NCI-H748 (cell line): Measurements from ENCODE around the gene HOXD8.
A peak's percentile ranks its signal among the peaks of the same experiment; 100 is the strongest.

Source experiments
- DNase-seq: peaks from one replicate; lab custom pipeline; 2025; ENCODE audit not compliant: unreplicated experiment; lab: John Stamatoyannopoulos, UW

HOXD8 gene

GRCh38 chr2:176128172-176128981 is 1.1 kb upstream of the HOXD8 start:
- peak; percentile 82 for DNase-seq

DNA sequence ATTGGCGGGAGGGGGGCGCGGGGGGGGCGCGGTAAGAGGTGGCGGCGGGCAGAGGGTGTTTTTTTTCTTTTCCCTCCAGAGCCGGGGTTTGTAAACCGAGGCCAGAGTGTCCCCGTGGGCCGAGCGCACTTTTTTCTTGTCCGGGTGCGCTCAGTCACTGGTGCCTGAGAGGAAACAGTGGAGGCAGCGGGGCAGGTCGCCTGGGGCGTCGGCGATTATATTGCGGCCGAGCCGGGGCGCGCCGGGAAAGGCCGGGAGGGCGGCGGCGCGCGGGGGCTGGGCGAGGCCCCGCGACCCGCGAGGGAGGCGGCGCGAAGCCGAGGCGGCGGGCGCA is 275 bp downstream of the HOXD8 start:
- DNase-seq, result peak; percentile 92

DNA sequence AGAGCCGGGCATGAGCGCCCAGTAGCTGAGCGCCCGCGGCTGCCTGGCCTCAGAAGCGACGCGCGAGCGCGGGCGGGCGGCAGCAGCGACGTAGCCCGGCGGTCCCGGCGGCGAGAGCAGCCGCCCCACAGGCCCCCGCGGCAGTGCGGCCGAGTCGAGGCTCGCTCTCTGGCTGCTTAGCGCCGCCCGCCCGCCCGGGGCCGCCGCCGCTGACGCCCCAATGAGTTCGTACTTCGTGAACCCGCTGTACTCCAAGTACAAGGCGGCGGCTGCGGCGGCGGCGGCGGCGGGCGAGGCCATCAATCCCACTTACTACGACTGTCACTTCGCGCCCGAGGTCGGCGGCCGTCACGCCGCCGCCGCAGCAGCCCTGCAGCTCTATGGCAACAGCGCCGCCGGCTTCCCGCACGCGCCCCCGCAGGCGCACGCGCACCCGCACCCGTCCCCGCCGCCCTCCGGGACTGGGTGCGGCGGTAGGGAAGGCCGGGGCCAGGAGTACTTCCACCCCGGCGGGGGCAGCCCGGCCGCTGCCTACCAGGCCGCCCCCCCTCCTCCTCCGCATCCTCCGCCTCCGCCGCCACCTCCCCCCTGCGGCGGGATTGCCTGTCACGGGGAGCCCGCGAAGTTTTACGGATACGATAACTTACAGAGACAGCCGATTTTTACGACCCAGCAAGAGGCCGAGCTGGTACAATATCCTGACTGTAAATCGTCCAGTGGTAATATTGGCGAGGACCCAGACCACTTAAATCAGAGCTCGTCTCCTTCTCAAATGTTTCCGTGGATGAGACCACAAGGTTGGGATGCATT is 847 bp downstream of the HOXD8 start:
- peak; percentile 92 for DNase-seq

GRCh38 chr2:176130957-176131847 is 1.7 kb downstream of the HOXD8 start:
- peak; percentile 44 for DNase-seq

DNA sequence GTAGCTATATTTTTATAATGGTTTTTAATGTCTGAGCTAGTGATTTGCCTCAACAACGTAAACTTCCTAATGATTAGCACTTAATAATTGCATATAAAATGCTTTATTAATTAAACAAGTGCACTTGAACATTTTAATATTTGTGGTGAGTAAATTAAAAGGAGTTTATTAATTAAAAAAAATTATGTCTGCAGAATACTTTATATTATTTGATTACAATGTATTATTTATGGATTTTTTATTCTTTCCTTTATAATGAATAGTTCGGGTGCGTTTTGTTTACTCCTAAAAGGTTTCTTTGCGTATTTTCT is 2.3 kb downstream of the HOXD8 start:
- DNase-seq, result no peak

DNA sequence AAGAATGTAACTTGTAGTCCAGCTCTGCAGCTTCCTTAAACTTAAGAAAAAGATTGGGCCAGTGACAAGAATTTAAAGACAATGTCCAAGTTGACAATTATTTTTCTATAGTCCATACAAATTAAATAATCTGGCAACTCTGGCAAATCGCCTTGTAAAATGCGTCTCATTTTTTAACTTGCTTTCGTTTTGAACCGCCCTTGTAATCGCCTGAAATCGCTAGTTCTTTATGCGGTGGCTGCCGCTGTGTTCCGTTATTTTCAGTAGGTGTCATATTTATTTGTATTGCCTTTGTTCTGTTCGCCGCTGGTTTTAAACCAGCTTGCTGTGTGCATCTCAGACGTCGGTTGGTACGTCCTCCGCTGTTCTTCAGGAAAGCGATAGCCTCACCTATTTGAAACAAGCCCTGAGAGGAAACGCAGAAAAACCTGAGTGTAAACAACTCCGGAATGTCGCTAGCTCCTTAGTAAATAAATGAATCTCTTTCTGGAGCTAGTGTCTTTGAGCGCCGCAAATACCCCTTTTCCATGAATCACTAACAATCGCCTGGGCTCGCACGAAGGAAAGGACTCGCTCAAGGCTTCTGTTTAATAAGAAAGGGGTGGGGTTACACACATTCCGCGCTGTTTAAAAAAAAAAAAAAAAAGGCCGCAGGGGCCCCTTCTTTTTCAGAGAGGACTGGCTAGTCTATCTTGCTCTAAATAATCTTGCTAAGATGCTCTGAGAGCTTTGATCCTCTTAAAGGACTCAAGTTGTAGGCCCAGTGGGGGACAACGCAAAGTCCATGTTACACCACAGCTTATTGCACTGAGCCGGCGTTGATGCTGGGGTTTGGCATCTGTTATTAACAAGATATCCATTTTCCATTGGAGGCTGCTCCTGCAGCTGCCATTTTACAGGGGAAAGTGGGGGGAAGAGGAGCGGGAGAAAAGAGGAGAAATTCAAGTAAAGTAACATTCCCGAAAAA is 3.0 kb downstream of the HOXD8 start:
- peak; percentile 81 for DNase-seq

DNA sequence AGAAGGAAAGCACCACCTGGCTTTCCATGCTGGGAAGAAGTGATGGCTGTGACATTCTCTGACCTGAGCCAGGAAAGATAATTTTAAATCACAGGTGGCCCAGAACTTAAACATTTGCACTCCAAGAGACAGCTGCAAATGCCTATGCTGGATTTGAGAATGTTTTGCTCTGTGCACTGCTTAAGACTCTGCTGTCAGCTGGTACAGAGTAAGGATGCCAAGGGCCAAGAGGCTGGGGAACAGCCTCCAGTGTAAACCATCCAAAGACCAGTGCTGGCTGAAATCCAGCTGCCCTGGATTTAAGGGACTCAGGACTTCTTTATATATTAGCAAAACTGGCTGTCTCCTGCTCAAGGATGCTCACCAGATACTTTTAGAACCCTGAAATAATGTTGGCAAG is 3.9 kb downstream of the HOXD8 start:
- DNase-seq, result peak; percentile 45

- DNase-seq, result peak; percentile 26
These were observed 4.5 kb downstream of the HOXD8 start for GRCh38 chr2:176134035-176134434.

GRCh38 chr2:176135035-176135440 is 5.5 kb downstream of the HOXD8 start:
- DNase-seq, result peak; percentile 63

- DNase-seq, result peak; percentile 77
These were observed 7.1 kb downstream of the HOXD8 start for GRCh38 chr2:176136374-176137251.

DNA sequence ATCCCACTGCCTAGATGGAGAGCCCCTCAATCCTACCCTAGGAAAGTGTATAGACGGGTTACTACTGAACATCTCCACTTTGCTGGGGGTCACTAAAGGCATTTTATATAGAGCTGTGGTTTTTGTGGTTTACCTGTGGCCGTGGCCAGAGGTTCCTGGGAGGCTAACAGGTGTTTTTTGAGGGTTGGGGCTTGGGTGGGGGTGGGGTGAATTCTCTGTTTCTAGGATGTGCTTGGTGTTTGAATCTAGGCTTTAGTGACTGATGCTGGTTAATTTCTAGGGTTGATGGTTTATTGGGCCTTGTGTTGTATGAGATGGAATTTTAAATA is 7.7 kb downstream of the HOXD8 start:
- peak; percentile 47 for DNase-seq

GRCh38 chr2:176137906-176138305 is 8.4 kb downstream of the HOXD8 start:
- DNase-seq, result peak; percentile 44

DNA sequence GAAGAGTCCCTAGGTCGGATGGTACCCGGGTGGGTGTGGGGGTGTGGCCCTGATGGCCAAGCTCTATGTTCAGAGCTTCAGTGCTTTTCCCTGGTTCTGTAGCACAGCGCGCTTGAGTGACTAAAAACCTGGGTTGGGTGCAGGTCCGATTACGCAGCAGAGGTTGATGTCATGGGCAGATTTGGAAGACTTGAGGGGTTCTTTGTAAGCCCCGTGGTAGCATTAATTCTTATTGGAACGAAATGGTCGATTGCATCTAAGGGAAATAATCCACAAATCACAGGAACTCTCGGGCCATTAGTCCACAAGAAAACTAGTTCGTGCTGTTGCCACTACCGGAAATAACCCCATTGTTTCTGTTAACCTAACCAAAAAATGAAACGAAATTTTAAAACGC is 9.0 kb downstream of the HOXD8 start:
- peak; percentile 54 for DNase-seq

DNA sequence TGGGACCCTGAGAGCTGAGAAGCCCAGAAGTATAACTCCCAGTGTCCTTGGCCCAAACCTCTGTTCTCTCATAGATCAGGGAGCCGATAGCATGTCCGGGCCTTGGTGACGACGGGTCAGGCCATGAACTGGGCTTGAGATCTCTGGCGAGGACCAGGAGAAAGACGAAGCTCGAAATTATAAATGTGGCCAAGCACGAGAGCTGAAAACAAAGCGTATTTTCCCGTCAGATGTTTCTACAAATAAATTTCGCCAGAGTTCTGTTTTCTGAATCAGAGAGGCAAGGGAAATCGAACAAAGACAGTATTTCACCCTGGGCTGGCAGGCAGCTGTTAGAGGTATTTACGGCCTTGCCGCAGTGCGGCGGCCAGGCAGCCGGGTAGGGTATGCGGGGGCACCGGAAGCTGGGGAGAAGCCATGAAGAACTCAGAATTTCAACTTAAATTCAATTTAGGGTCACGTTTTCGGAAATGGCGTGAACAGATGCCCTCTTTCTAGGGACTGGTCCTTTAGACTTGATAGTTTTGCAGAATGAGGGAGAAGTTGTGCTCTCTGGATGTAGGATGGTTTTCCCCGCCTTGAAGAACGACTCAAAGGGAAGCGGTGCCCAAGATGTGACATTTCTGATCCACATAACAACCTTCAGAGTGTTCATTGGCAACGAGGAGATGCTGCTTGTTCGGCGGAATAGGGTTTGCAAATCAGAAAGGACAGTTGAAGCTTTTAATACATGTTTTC is 9.6 kb downstream of the HOXD8 start:
- peak; percentile 51 for DNase-seq

DNA sequence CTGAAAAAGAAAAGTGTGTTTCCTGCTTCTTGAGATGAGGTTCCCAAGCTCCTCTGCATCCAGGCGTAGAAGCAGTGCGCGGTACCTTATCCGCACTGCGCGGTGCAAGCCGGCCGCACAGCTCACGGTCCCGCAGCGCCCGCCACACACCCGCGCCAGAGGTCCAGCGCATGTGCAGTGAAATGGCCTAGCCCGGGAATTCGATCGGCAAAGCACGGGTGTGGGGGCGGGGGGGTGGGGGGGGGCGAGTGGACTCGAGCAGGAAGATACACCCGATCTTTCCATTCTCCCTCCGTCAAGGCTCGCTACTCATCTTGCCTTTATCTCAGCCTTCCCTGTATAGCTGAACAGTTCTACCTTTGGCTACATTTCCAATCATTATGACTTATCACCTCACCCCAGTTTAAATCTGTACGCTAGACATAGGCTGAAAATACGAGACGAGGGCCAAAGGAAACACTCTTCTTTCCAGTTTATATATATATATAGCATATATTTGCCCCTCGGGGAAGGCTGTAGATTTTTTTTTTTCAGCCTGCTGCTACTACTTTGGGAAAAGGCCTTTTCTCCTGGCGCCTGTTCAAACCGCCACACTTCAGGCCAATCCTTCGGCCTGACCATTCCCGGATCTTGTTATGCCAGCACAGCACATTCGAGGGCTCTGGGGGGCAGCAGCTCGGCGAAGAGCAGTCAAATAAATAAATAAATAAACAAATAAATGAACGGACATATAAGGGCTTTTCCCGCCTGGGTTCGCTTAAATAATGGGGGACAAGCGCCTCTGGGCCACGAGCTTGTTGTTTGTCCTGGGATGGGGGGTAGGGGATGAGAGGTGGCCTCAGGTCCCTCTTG is 10.4 kb downstream of the HOXD8 start:
- peak; percentile 58 for DNase-seq

DNA sequence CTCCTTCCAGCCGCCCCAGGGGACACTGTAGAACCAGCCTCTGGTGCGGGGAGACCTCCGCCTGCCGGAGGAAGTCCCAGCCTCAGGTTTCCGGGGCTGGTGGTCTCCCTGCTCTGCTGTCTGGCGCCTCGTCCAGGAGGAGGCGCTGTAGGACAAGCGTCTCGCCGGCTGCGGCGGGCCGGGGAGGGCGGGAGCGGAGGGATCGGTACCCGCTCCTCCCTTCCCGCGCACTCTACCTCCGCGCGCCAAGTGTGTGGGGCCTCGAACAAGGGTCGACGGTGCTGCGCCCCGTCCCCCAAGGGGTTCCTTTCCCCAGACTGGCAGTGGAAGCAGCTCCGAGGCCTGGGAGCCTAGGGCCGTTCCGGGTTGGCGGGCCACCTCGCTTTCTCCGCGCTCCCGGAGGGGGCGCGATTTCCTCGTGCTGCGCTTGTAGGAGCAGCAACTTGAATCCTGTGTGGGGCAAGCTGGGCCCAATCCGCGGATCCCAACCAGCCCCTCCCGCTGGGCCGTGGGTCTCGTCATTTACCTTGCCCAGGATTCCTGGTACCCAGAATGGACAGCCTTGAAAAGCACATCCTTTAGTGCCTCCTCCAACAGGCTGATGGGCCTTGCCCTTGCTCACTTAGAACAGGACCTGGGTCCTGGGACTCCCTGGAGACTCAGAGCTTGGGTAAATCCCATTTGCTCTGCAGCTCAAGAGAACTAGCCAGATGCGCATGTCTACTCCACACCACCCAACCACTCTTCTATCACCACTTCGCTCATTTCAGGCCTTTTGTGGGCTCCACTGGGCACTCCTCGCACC is 11.2 kb downstream of the HOXD8 start:
- peak; percentile 75 for DNase-seq

GRCh38 chr2:176142281-176142680 is 12.8 kb downstream of the HOXD8 start:
- DNase-seq, result no peak
